OCI-LY3 (cell line): ENCODE data around the gene AKNAD1.

Source experiments
- H2AFZ ChIP-seq: fragments of 200-600, 300-600 bp; shearing (Covaris generic); 2 replicates; pipeline ENCODE4 v1.6.0; 2014; ENCODE audit warnings: antibody characterized with exemption, low read depth, low read length
- H3K27ac ChIP-seq: fragments of 200-600, 300-600 bp; sonication (generic); 2 replicates; pipeline ENCODE4 v1.5.1; 2014; ENCODE audit warnings: mild to moderate bottlenecking, low read length, moderate library complexity, mixed read lengths
- H3K27me3 ChIP-seq: fragments of 200-600, 300-600 bp; sonication (generic); 2 replicates; pipeline ENCODE4 v1.6.1; 2014; ENCODE audit warnings: low read depth, low read length, mixed read lengths
- H3K36me3 ChIP-seq: fragments of 200-600, 300-600 bp; sonication (generic); replicated peaks from 2 replicates; pipeline ENCODE3; 2014; ENCODE audit warnings: low read depth, low read length, mixed read lengths
- H3K4me1 ChIP-seq: fragments of 300-600, 200-600 bp; sonication (generic); 2 replicates; pipeline ENCODE4 v1.6.1; 2014; ENCODE audit warnings: low read length, mixed read lengths
- H3K4me2 ChIP-seq: fragments of 200-600, 300-600 bp; sonication (generic); 2 replicates; pipeline ENCODE4 v1.6.1; 2014; ENCODE audit warnings: low read length, mixed read lengths
- H3K4me3 ChIP-seq: fragments of 300-600, 200-600 bp; sonication (generic); 2 replicates; pipeline ENCODE4 v1.5.1; 2014; ENCODE audit warnings: antibody characterized with exemption, mild to moderate bottlenecking, low read length, moderate library complexity
- H3K79me2 ChIP-seq: fragments of 300-600, 200-600 bp; shearing (Covaris generic); 2 replicates; pipeline ENCODE4 v1.6.1; 2014; ENCODE audit warnings: mild to moderate bottlenecking, low read length, mixed read lengths
- H3K9ac ChIP-seq: fragments of 300-600, 200-600 bp; shearing (Covaris generic); 2 replicates; pipeline ENCODE4 v1.6.0; 2014; ENCODE audit warnings: mild to moderate bottlenecking, low read length, moderate library complexity
- H3K9me3 ChIP-seq: fragments of 200-600, 300-600 bp; shearing (Covaris generic); 2 replicates; pipeline ENCODE4 v1.6.1; 2014; ENCODE audit warnings: low read length, mixed read lengths; ENCODE audit not compliant: insufficient read depth
- H4K20me1 ChIP-seq: fragments of 200-600, 300-600 bp; sonication (generic); 2 replicates; pipeline ENCODE4 v1.6.1; 2016; ENCODE audit warnings: low read length, mixed read lengths; ENCODE audit not compliant: insufficient read depth
- EZH2phosphoT487 ChIP-seq: fragments of 200-600 bp; shearing (Covaris generic); IDR thresholded peaks from 2 replicates; pipeline ENCODE4 v1.6.1; 2018; ENCODE audit warnings: antibody characterized with exemption, mixed run types, low read depth
- TF ChIP-seq, protein P1 (sequence below): fragments of 200-600, 300-600 bp; sonication (generic); IDR thresholded peaks from 2 replicates; pipeline ENCODE4 v1.5.1; 2014; ENCODE audit warnings: antibody characterized with exemption, low read length, low read depth

AKNAD1 gene

DNA sequence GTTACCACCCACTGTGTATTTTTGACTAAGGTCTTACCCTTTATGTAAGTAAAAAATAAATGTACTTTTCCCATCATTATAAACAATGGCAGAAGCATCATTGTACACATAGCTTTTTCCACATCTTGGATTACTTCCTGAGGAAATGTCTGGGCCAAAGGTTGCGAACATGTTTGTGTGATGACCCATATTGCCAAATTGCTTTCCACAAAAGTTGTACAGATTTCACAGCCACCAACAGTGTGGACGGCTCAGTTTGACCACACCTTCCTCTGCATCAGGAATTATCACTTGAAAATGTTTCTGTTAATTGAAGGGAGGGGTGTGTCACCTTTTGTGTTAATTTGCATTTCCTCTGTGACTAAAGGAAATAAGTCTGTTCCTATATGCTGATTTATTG is 25.7 kb downstream of the AKNAD1 start:
- TF ChIP-seq, protein P1, sequence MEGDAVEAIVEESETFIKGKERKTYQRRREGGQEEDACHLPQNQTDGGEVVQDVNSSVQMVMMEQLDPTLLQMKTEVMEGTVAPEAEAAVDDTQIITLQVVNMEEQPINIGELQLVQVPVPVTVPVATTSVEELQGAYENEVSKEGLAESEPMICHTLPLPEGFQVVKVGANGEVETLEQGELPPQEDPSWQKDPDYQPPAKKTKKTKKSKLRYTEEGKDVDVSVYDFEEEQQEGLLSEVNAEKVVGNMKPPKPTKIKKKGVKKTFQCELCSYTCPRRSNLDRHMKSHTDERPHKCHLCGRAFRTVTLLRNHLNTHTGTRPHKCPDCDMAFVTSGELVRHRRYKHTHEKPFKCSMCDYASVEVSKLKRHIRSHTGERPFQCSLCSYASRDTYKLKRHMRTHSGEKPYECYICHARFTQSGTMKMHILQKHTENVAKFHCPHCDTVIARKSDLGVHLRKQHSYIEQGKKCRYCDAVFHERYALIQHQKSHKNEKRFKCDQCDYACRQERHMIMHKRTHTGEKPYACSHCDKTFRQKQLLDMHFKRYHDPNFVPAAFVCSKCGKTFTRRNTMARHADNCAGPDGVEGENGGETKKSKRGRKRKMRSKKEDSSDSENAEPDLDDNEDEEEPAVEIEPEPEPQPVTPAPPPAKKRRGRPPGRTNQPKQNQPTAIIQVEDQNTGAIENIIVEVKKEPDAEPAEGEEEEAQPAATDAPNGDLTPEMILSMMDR = no peak
- no peak for TF ChIP-seq EZH2phosphoT487
- peaks cover 3% of the 10 kb centered on the region; the same call in 1 of the 2 replicates for H3K4me1 ChIP-seq
- H3K4me3 ChIP-seq = no peak overlapping the region
- no peak overlapping the region for H3K4me2 ChIP-seq
- H3K36me3 ChIP-seq = no peaks in the 10 kb centered on the region
- no peaks in the 10 kb centered on the region for H3K27me3 ChIP-seq
- no peak overlapping the region for H3K27ac ChIP-seq
- no peaks in the 10 kb centered on the region for H3K9me3 ChIP-seq
- H3K9ac ChIP-seq = no peak overlapping the region
- H4K20me1 ChIP-seq = no peaks in the 10 kb centered on the region
- H3K79me2 ChIP-seq = no peaks in the 10 kb centered on the region
- no peak overlapping the region for H2AFZ ChIP-seq

DNA sequence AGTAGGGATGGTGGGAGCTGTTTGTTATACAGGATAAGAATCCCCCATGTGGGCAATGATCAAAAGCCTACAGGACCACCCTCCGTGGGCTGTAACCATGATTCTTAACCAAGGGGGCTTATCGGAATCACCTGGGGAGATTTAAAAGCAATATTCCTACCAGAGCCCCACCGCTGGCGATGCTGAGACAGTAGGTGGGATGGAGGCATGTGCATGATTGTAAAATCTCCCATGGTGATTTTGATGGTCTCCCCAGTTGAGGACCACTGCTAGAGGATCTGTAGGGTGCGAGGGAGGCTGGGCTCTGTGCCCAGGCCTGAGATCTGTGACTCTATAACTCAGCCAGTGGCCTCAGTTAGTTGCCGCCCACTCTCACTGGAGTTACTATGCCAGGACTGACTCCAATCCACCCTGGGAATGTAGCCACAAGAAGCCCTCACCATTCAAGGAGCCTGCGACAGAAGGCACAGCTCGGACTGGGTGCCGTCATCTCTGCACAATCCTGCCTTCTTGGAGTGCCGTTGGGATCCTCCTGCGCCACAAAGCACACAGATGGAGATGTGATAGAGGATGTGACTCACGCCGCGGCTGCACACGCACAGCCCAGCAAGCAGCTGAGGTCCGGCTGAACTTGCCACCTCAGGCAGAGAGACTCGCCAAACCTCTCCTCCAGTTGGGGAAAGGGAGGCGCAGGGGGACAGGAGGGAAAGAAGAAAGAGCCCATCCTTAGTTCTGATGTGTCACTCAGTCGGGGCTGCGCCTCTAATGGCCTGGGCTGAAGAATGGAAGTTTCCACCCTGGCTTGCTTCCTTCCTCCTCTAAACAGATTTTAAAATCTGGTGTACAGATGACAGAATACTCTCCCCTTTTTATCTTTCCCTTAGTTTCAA is 26.5 kb downstream of the AKNAD1 start:
- Histone ChIP-seq H3K79me2 (no peaks in the 10 kb centered on the region), H3K4me1 (peaks cover 3% of the 10 kb centered on the region; the same call in 1 of the 2 replicates), H3K4me3 (no peak overlapping the region), H3K27me3 (no peaks in the 10 kb centered on the region), H3K9me3 (no peaks in the 10 kb centered on the region), H3K4me2 (no peak overlapping the region), H2AFZ (no peak overlapping the region), H3K27ac (no peak overlapping the region), H3K36me3 (no peaks in the 10 kb centered on the region), H4K20me1 (no peaks in the 10 kb centered on the region), H3K9ac (no peak overlapping the region)
- TF ChIP-seq EZH2phosphoT487 = no peak
- TF ChIP-seq, protein P1 = no peak

DNA sequence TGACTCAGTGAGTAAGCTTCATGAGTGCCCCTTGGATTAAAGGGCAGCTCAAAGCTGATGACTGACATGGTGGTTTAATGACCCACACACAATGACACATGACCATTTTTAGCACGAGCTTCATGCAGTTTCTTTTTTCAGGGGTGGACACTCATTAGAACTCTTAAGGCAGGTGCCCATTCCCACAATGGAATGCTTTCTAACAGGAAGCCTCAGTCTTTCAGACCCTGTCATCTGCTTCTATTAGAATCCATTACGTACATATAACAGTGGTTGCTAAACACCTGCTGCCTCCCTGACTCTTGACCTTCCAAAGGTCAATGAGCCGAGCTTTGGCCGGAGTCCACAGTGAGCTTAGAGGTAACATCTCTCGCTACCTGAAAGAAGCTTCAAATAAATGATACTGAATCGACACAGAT is 27.4 kb downstream of the AKNAD1 start:
- H3K4me2 ChIP-seq = no peak overlapping the region
- H3K9me3 ChIP-seq = no peaks in the 10 kb centered on the region
- H3K4me3 ChIP-seq = no peak overlapping the region
- H4K20me1 ChIP-seq = no peaks in the 10 kb centered on the region
- H3K36me3 ChIP-seq = no peaks in the 10 kb centered on the region
- H3K27me3 ChIP-seq = no peaks in the 10 kb centered on the region
- H3K27ac ChIP-seq = no peak overlapping the region
- H2AFZ ChIP-seq = no peak overlapping the region
- peaks cover 3% of the 10 kb centered on the region; the same call in 1 of the 2 replicates for H3K4me1 ChIP-seq
- TF ChIP-seq, protein P1 = no peak
- TF ChIP-seq EZH2phosphoT487 = no peak
- H3K79me2 ChIP-seq = no peaks in the 10 kb centered on the region
- no peak overlapping the region for H3K9ac ChIP-seq
